DMS153 treated with DMSO at 0.1 percent for 48 hours (cell line): ENCODE results near the gene SLN.
A peak's percentile ranks its signal among the peaks of the same experiment; 100 is the strongest.
"Not testable (repeated sequence)": the region's sequence is repeated elsewhere in the genome, so short reads cannot be mapped to it uniquely, and the experiment has no call there.

Experiments used
- DNase-seq: peaks from one replicate; lab custom pipeline; 2025; ENCODE audit not compliant: unreplicated experiment; lab: John Stamatoyannopoulos, UW

The SLN gene

DNA sequence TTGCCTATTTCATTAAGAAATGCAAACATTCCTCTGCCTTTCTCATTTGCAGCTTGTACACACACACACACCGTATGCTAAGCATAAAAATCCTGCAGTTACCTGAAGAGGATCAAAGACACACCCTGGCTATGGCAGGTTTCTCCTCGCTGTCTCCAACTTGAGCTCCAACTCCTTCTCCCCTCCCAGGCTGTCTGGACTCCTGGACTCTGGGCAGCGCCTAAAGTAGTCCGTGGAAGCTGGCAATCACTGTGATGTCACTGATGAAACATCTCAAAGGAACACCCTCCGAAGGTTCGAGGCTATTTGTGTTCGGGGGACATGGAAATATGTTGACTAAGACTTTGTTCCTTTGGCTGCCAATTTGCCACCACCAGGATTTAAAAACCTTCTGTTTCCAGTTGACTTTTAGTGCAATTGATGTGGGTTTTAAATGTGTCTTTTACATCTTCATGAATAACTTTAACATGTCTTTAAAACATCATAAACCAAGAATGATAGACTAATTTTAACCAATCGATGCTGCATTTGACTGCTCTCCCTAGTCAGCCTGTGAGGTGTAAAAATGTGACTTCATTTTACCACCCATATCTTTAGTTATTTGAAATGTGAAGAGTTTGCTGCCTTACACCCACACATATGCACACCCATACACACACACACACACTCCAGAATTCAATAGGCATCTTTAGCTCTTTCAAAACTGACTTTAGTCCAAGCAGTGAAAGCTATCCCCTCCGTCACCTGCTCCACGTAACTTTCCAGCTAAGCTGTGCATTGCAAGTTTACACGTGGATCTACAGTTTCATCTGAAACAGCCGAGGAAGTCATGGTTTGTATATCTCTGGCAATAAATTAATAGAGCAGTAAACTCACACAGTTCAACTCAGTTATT lies at the start of gene SLN:
Gene SLN (minus strand): TSS at position 196 of the 895 bp plus-strand sequence.
- no peak for DNase-seq

DNA sequence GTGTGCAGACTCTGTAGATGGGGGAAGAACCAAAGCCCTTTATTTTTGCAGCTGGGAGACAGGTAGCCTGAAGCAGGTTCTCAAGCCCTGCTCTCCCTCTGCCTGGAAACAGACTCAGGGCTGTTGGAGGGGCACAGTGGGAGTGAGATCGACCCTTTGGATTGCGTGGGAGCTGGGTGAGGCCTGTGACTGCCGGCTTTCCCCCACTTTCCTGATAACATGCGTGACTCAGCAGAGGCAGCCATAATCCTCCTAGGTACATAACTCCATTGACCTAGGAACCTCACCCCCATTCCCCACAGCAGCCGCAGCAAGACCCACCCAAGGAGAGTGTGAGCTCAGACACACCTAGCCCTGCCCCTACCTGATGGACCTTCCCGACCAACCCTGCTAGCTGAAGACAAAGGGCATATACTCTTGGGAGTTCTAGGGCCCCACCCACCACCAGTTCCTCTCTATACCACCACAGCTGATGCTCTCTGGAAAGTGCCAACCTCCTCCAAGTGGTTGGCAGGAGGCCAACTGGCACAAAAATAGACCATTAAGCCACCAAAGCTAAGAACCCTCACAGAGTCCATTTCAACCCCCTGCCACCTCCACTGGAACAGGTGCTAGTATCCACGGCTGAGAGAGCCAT lies 47.0 kb upstream of the SLN start:
- not testable (repeated sequence) for DNase-seq

DNA sequence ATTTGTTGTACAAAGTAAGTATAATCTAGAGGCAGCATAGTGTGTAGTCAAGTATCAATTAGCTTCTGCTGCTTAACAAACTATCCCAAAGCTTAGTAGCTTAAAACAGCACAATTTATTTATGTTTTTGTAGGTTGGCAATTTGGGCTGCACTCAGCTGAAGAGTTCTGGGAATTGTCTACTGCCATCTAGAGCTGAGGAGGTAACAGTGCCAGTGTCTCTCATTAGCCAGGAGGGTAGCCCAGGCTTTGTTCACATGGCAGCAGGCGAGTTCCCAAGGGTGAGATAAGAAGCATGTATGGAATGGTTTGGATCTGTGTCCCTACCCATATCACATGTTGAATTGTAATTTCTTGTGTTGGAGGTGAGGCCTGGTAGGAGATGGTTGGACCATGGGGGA lies 45.8 kb upstream of the SLN start:
- no peak for DNase-seq

DNA sequence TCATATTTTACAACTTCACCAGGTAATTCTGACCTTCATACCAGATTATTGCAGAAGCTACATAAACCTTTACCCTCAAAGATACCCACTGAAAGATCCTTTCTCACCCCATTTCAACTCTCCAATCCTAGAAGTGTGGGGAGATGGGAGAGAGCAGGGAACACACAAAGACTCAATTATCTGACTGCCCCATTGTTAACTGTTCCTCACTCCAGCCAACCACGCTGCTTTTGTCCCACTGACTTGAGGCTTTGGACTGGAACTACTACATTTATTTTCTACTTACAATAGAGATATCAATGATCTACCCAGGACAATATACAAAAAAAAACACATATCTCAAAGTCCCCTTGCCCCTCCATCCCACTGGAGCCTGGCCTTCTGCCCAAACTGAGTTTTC lies 44.7 kb upstream of the SLN start:
- no peak for DNase-seq

DNA sequence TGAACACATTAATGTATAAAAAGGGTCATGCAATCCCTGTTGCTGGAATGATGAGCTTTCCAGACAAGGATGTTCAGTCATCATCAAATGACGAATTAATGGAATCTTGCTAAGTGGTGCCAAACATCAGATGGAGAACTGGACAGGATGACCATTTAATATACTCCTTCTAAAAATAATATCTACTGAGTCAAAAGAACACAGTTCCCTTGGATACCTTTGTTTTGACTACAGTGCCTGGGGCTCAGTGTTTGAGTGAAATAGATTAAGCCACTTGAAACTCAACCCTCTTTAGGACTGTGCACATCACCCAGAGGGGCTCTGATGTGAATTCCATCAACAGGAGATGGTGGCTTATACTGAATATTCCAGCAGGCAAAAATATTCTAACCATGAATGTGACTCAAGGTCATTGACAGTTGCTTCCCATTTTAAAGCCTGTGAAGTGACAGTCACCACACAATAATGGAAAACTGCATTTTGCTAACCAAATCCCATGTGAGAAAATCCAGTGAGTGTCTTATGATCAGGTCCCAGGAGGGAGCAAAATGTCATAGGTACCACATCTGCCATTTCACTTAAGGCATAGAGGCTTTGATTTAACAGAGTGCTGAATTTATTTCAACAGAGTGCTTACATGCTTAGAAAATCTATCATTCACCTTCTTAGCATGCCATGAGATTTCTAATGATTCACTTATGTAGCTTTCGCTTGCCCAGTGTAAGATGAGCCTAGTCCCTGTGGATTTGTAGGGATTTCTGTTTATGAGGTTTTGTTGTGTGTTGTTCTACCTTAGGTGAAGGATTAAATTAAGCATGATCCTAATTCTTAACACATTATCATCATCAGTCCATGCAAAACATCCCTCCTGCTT lies 41.3 kb upstream of the SLN start:
- no peak for DNase-seq

DNA sequence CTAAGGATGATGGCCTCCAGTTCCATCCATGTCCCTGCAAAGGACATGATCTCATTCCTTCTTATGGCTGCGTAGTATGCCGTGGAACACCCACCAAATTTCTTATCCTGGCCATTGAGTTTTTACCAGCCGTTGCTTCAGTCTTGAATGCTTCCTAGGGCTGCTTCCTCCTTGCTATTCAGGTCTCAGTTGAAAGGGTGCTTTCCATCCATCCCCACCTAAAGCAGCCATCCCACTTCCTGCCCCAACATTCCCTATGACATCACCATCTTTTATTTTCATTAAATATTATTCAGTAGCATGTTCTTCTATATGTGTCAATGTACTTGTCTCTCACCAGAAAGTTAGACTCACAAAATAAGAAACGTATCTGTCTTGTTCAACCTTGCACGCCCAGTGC lies 40.7 kb upstream of the SLN start:
- DNase-seq = no peak

DNA sequence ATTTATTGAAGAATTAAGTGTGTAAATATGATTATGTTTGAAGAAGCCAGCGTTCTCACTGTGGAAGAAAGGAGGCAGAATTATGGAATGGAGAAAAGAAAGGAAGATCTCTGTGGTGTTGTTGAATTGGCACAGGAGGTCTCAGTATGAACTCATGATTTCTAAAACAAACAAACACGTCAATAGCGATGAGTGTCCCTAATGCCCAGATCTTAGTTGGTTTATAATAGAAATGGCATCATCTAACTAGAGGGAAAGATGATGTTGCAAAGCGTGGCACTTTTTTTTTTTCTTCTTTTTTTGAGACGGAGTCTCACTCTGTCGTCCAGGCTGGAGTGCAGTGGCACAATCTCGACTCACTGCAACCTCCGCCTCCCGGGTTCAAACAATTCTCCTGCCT lies 39.2 kb upstream of the SLN start:
- DNase-seq = no peak

DNA sequence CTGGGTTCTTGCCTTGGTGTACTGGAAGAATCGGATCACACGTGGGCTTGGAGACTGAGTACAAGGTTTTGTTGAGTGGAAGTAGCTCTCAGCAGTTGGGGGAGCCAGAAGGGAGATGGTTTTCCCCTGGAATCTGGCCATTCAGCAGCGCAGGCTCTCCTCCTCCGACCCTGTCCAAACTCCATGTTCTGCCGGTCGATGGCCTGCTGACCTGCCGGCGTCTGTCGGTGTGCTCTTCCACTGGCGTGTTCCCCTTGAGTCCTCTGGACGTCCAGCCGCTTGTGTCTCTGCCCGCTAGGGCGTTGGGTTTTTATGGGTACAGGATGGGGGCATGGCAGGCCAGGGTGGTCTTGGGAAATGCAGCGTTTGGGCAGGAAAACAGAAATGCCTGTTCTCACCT lies 38.5 kb upstream of the SLN start:
- DNase-seq = no peak

DNA sequence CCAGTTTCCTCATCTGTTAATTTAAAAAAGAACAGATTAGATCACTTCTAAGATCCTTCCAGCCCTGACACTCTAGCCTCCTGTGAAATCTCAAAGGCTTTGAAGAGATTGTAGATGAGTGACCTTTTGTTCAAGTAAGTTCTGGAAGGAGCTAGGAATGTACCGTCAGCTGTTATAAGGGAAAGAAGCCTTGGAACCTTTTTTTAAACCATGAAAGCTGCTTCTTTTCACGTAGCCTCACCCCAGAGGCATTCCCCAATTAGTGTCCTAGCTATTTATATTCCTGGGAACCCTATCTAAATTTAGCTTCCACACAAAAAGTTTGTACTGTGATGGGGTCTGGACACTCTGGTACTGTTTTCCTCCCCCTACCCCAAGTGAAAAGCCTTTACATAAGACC lies 35.8 kb upstream of the SLN start:
- DNase-seq = no peak

DNA sequence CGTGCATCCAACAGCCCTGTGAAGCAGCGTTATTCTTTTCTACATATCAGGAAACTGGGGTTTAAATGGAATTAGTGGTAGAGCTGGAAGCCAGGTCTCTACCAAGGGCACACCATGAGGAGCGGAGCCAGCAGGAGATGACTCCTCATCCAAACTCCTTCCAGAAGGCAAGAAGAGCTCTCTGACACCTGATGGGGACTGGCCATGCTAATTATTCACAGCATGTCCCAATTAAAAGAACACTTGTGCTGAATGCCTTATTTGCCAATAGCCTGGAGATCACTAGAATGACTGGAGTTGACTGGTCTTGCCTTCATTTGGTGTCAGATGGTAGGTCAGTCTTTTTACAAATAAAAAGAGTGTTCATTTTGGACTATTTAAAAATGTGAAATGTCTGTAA lies 32.9 kb upstream of the SLN start:
- no peak for DNase-seq

DNA sequence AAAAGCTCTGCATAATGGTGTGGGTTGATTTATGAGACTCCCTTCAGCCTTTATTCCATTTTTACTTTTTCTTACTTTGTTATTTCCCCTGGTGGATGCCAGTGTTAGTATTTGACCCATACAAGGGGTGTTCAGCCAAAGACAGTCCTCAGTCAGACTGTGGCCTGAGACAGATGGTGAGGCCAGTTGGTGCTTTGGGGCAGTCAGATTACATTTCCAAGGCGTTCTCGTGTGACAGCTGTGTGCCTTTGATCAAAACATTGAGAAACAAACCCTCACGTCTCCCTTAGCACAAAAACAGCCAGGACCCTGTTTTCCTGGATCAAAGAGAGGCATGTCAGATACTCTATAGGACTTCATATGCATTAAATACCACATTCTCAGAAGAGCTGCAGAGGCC lies 31.3 kb upstream of the SLN start:
- DNase-seq = no peak

DNA sequence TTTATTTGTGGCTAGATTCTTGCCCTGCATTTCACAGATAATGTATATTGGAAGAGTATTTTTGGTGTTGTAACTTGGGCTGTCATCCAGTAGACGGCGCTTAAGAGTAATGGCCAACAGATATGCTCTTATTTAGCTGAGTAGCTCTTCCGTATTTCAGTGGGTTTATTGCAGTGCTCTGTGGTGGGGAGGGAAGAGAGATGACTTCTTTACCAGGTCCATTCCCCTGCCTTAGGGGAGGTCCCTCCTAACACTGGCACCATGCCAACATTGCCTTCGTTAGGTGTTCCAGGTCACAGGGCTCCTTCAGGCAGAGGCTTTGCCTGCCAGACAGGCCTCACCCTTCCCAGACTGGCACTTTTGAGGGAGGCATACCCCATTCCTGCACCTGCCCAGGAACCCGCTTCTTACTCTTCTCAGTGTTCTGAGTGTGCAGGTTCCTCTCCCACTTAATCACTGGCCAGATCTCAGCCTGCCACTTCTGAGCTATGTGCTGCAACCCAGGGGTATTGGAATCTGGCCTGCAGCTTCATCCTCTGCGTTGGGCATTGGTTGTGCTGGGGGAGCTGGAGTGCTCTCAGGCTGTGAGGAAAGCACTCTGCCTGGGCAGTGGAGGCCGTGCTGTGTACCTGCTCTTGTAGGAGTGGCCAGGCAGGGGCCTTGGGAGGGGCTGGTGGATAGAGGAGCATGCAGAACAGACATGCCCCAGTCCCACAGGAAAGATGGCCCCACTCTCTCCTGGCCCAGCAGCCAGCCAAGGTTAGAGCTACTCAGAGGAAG lies 29.4 kb upstream of the SLN start:
- peak; percentile 3 for DNase-seq

DNA sequence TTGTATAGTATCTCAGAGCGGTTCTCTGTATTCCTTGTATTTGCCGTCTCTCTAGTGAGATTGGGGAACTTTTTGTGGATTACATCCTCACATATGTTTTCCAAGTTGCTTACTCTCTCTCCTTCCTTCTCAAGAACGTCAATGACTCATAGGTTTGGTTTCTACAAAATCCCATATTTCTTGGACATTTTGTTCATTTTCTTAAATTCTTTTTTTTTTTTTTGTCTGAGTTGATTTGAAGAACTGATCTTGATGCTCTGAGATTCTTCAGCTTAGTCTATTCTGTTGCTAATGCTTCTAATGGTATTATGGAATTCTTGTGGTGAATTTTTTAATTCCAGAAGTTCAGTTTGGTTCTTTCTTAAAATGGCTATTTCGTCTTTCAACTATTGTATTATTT lies 28.4 kb upstream of the SLN start:
- no peak for DNase-seq

DNA sequence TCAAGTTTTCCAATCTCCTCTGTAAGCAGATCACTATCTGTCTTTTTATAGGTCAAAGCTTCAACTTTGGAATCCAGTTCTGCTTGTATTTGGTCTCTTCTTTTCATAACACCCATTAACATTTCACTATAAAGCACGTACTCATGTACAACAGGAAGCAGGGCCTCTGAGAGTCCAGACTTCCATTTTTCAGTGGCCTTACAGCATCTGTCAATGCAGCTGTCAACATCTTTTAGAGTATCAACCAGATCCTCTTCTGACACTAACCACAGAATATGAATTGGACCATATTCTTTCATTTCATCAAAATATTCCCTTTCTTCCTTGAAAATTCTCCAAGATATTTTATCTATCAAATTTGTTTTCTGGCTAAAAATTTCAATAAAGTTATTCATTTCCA lies 24.7 kb upstream of the SLN start:
- DNase-seq = no peak

DNA sequence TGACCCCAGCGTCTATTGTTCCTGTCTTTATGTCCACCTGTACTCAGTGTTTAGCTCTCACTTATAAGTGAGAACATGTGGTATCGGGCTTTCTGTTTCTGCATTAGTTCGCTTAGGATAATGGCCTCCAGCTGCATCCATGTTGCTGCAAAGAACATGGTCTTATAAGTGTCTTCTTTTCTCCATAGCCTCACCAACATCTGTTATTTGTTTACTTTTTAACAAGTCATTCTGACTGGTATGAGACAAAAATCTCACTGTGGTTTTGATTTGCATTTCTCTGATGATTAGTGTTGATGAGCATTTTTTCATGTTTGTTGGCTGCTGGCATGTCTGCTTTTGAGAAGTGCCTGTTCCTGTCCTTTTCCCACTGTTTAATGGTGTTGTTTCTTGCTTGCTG lies 21.7 kb upstream of the SLN start:
- no peak for DNase-seq

DNA sequence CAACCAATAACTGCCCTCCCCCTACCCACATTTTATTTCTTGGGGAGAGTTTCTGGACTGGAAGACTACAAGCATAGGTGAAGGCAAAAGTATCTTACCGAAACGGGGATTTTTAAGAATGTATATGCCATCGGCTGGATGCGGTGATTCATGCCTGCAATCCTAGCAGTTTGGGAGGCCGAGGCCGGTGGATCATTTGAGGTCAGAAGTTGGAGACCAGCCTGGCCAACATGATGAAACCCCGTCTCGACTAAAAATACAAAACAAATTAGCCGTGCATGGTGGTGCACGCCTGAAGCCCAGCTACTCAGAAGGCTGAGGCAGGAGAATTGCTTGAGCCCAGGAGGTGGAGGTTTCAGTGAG lies 20.8 kb upstream of the SLN start:
- DNase-seq = no peak

DNA sequence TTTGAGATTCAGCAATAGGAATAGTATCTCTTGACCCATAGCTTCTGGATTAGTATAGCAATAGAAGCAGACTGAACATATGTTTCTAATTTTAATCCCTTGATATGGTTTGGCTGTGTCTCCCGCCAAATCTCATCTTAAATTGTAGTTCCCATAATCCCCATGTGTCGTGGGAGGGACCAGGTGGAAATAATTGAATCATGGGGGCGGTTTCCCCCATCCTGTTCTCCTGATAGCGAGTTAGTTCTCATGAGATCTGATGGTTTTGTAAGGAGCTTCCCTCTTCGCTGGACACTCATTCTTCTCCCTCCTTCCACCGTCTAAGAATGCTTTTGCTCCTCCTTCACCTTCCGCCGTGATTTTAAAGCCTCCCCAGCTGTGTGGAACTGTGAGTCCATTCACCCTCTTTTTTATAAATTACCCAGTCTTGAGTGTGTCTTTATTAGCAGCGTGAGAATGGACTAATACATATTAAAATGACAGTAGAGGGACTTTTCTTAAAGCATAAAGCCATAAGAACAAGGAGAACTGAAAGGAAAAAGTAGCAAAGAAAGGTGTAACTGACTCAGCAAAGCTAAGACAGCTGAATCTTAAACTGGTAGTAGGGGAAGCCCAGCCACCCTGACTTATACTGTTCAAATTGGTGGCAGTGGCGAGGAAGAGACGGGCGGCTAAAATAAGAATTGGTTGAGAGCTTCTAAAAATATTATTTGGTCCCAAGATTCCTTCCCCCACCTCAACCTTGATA lies 20.3 kb upstream of the SLN start:
- DNase-seq = no peak

DNA sequence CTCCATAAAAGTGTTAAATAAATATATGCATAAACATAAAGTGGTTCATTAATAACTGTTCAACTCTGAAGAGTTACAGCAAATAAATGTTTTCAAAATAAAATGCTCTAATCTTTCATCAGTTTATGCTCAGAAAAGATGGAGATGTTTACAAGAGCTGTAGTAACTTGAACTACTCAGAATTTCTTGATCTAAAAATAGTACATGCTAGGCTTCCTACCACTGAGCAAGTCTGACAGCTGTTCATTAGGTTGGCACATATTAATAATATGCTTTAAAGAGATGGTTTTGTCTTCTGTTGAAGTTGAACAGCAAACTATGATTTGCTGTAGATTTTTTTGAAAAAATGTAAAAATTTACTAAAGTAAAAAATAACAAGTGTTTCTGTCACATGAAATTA lies 10.8 kb upstream of the SLN start:
- no peak for DNase-seq

DNA sequence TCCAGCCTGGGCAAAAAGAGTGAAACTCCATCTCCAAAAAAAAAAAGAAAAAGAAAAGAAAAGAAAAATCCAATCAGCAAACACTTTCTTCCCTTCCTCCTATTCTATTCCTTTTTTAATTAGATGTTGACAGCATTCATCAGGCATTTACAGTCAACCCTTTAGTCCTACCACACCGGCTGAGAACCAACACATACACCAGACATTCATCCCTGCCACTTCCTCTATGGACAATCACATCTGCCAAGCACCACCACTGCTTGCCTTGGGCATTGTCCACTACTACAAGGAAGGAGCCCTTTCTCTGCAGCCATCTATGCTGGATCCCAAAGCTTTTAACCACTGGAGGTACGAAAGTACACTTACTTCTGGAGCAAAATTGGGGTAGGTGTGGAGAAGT lies 9.4 kb upstream of the SLN start:
- no peak for DNase-seq

DNA sequence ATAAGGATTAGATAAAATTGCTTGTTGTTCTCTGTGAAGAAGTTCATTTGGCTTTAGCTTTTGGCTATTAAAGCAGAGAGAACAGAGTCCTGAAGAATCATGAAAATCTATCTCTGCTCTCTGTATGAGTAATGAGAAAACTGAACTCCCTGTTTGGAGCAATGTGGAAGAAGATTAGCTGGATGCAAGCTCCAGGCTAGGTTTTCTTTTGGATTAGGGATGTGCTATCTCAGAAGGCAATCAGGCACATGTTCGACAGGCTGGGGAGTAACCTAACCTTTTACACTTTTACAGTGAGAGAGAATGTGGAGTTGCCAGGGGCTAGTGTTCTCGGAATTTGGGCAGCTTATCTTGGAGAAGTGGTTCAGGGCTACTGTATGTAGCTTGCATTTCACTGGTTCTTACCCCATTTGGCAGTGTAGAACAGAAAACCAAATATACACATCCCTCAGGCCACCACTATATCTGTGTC lies 8.5 kb upstream of the SLN start:
- no peak for DNase-seq
